ENCODE measurements around the gene EML5. TPM values are rescaled to one million over a fixed set of nuclear protein-coding genes. Genes with fewer than 3 reads are reported as not detected.

The EML5 gene
- total and polyA plus RNA-seq, 8 donors = 1.1 to 2.3 (median 1.8) TPM

DNA sequence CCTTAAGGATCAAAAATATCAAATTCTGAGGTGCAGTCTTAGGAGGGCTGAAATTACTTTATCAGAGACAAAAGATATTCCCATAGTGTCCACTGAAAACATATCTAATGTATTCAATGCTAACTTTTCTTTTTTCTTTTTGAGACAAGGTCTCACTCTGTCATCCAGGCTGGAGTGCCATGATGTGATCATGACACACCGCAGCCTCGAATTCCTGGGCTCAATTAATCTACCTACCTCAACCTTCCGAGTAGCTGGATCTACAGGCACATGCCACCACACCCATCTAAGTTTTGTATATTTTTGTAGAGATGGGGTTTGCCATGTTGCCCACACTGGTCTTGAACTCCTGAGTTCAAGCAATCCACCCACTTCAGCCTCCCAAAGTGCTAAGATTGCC, 161.7 kb downstream of the EML5 start:
- TF ChIP-seq, protein P1, sequence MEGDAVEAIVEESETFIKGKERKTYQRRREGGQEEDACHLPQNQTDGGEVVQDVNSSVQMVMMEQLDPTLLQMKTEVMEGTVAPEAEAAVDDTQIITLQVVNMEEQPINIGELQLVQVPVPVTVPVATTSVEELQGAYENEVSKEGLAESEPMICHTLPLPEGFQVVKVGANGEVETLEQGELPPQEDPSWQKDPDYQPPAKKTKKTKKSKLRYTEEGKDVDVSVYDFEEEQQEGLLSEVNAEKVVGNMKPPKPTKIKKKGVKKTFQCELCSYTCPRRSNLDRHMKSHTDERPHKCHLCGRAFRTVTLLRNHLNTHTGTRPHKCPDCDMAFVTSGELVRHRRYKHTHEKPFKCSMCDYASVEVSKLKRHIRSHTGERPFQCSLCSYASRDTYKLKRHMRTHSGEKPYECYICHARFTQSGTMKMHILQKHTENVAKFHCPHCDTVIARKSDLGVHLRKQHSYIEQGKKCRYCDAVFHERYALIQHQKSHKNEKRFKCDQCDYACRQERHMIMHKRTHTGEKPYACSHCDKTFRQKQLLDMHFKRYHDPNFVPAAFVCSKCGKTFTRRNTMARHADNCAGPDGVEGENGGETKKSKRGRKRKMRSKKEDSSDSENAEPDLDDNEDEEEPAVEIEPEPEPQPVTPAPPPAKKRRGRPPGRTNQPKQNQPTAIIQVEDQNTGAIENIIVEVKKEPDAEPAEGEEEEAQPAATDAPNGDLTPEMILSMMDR (IDR thresholded peaks at IDR 0.05) = no peak
- Histone ChIP-seq H3K27me3 (no peaks in the 10 kb centered on the region), H3K4me1 (no peaks in the 10 kb centered on the region), H3K27ac (no peak overlapping the region), H3K36me3 (no peaks in the 10 kb centered on the region), H3K9me3 (no peaks in the 10 kb centered on the region), H3K4me3 (no peak overlapping the region)
- no peak for DNase-seq
- no peak for ATAC-seq
- intact Hi-C loops (cut with DNase I) = no loop called here

DNA sequence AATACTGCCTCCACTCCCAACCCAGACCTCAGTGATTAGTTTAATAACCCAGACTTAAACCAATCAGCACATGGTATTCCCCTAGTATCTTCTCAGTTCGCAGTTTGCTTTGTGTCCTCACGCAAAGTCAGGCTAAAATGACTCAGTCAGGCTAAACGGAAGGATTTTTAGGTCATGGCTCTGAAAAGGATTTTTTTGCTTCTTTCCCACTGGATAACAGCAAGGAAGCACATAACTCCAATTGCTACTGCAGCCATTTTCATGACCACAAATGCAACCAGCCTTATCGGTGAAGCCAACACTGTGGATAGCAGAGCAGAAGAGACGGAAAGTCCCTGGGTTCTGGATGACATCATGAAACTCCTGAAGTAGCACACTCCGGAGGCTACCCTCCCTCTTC, 162.2 kb downstream of the EML5 start:
- TF ChIP-seq, protein P1 (IDR thresholded peaks at IDR 0.05) = no peak
- Histone ChIP-seq H3K4me3 (no peak overlapping the region), H3K4me1 (no peaks in the 10 kb centered on the region), H3K27ac (no peak overlapping the region), H3K36me3 (no peaks in the 10 kb centered on the region), H3K27me3 (no peaks in the 10 kb centered on the region), H3K9me3 (no peaks in the 10 kb centered on the region)
- DNase-seq (no peak), ATAC-seq (peak; percentile 68)
- intact Hi-C loops (cut with DNase I) = no loop called here

DNA sequence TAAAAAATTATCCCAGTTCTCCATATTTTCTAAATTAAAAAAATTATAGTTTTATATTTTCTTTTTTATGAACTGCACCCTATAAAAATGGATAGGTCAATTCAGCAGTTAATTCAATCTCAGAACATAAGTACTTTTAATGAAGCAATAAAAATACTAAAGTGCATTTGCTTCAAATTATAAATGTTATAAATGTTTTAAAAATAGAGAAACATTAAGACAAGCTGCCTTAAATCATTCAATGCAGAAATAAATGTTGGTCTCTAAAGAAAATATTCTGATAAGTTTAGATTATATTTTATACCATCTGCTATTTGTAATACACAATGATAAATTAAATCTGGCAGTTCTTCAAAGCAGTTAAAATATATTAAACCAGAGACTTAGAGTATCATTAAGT, 164.3 kb downstream of the EML5 start:
- Histone ChIP-seq H3K9me3 (no peaks in the 10 kb centered on the region), H3K36me3 (no peaks in the 10 kb centered on the region), H3K4me1 (no peaks in the 10 kb centered on the region), H3K27me3 (no peaks in the 10 kb centered on the region), H3K4me3 (no peak overlapping the region), H3K27ac (no peak overlapping the region)
- TF ChIP-seq, protein P1 (IDR thresholded peaks at IDR 0.05) = no peak
- intact Hi-C loops (cut with DNase I) = no loop called here
- ATAC-seq (no peak), DNase-seq (no peak)

DNA sequence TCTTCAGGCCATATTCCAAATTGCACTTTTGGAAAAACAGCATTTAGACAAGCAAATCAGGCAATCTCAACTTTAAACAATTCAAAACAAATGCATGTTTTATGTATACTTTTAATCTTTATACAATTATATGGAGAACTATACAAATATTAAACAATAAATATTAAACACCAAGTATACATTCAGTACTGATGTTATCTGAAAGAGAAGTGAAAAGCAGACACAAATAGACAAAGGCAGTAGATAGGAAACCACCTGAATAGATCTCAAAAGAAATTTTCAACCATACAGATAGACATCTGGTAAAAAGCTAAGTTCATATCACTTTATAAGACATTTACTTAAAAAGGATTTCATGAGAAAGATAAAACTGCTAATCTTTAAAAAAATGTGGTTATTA, 164.7 kb downstream of the EML5 start:
- Histone ChIP-seq H3K4me1 (no peaks in the 10 kb centered on the region), H3K36me3 (no peaks in the 10 kb centered on the region), H3K27me3 (no peaks in the 10 kb centered on the region), H3K4me3 (no peak overlapping the region), H3K9me3 (no peaks in the 10 kb centered on the region), H3K27ac (no peak overlapping the region)
- intact Hi-C loops (cut with DNase I) = no loop called here
- TF ChIP-seq, protein P1 (IDR thresholded peaks at IDR 0.05) = no peak
- no peak for DNase-seq
- ATAC-seq = no peak

DNA sequence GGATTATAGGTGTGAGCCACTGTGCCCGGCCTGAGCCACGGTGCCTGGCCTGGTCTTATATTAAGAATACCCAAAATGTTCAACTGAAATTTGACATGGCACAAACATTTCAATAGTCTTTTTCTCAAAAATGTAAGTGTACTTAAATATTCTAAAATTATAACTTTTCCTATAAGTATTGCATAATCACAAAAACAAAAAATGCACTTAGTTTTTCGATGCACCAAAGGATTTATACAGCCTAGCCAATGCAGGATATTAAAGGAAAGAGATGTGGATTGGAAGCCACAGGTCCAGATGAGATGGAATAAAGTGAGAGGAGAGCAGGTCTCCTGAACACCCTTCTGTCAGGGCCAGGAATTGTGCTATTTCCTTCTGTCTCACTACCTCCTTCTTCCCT, 167.1 kb downstream of the EML5 start:
- no peak for ATAC-seq
- Histone ChIP-seq H3K4me3 (no peak overlapping the region), H3K4me1 (no peaks in the 10 kb centered on the region), H3K27me3 (no peaks in the 10 kb centered on the region), H3K9me3 (no peaks in the 10 kb centered on the region), H3K36me3 (no peaks in the 10 kb centered on the region), H3K27ac (no peak overlapping the region)
- TF ChIP-seq, protein P1 (IDR thresholded peaks at IDR 0.05) = no peak
- intact Hi-C loops (cut with DNase I) = no loop called here
- no peak for DNase-seq
